Peyer's patch (tissue), 4 donors: ENCODE measurements around the gene MATR3.

Experiments
- CTCF ChIP-seq, 6 experiments: fragments of 450-650 bp in 4 of 6; fragments of 200-600 bp in 2 of 6; sonication (generic) in 1 of 6; IDR thresholded peaks; one replicate each; pipeline ENCODE4 v1.5.1; 2017 to 2019; ENCODE audit warnings: antibody characterized with exemption in 6 of 6, mild to moderate bottlenecking in 3 of 6, moderate library complexity in 1 of 6
- POLR2A ChIP-seq, 2 donors: fragments of 450-650 bp; IDR thresholded peaks; one replicate each; pipeline ENCODE4 v1.5.1; 2017; ENCODE audit warnings: antibody characterized with exemption in 2 of 2, mild to moderate bottlenecking in 2 of 2, moderate library complexity in 2 of 2

- TF ChIP-seq CTCF (IDR thresholded peaks at IDR 0.05) (no peak), POLR2A (IDR thresholded peaks at IDR 0.05) (no peak)
Measured at GRCh38 chr5:139245637-139246339, 47.8 kb upstream of the MATR3 start.
